ENCODE results near the gene SALL1.

Gene SALL1

DNA sequence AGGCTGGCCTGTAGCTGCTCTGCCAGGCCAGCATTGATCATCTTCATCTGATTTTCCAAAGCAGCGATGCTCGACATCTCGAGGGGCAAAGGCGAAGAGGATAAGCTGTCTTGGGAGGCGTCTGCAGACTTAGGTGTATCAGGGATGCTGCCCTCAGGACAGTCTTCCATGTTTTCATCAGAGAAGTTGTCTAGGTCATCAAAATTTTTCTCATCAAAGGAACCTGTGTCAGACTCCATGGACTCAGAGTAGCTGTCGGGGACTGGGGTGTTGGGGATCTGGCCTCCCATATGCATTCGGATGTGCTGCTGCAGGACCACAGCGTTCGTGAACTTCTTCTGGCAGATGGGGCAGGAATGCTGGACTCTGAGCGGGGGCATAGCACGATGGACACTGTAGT lies 11.5 kb downstream of the SALL1 start:
- DNase-seq, result no peak

DNA sequence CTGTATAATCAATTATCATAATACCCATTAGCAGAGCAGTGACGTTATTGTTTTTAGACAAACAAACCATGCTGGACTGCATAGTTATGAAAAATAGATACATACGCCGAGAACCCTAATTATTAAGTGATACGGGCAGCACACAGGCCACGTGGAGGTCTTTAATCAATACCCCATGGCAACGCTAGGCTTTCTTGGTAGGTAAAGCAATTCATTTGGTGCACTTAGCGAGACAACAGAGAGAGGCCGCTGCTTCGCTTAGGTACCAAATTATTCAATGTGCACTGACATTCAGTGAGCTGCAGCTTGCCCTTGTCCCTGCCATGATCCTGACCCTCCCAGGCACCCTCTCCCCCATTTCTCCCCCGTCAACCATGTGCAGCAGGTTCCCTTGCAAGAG lies 12.9 kb downstream of the SALL1 start:
- DNase-seq, result no peak

DNA sequence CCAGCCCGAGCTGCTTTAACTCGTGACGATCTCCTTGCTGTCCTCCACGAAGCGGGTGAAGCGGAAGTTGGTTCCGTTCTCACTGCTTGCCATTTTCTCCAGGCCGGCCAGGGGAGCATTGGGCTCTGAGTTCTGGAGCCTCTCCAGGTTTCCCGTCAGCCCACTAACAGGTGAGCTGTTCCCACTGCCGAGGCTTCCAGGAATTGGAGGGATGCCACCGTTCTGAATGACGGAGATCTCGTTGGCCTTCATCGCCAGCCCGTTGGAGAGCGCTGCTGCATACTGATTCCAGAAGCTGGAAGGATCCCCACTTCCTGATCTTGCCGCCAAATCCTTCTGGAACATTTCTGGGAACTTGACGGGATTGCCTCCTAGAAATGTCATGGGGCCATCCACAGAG lies 14.0 kb downstream of the SALL1 start:
- DNase-seq, result no peak

DNA sequence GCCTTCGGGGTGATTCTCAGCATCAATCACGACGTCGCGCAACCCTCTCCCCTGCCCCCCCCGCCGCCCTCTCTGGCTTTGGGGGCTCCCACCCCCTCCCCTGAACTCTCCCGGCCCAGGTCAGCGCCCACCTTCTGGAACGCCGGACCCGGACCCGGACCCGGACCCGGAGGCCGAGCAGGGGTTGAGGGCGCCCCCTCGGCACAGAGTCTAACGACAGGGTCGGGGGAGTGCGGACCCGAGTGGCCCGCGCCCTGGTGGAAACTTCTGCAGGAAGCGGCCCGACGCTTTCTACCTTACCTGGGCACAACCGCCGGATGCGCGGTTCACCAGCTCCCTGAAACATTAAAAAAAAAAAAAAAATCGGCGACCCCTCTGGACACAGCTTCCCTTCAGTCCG lies 16.2 kb downstream of the SALL1 start:
- no peak for DNase-seq

DNA sequence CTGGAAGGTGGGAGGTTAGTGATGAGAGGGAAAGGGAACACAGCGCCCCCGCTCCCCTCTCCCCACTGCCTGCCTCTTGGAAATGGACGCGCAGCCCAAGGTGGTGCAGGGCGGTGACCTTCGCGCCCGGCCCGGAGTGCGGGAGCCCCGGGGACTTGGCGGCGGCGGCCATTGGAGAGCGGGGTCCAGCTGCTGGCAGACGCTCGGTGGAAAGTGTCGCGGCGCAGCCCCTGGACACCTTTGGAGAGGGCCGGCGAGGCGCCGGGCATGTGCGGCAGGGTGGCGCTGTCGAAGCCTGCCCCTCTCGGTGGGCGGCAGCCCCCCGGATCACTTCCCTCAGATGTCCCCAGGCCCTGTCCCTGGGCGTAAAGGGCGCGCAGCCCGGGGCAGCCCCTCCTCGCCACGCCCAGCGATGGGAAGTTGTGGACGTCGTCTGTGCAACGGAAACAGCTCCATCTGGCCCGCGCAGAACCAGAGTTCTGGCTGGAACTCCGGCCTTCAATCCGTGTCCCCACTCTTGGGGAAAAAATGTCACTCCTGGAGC lies 16.7 kb downstream of the SALL1 start:
- no peak for DNase-seq

DNA sequence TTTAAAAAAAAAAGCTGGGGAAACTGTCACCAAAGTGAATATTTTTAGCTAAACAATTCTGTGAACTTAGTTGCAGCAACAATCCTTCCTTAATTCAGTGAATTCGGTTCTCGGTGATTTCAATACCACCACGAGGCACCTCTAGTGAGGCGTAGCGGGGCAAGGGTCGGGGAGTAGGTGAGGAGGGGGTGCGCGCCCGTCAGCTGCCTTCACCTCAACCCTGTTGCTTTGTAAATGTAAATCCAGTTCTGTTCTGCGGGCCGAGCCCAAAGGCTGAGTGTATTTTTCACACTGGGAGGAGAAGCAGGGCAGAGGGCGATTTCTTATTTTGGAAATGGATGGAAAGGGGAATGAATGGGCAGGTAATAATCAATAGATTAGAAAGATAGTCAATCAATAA lies 17.4 kb downstream of the SALL1 start:
- no peak for DNase-seq

DNA sequence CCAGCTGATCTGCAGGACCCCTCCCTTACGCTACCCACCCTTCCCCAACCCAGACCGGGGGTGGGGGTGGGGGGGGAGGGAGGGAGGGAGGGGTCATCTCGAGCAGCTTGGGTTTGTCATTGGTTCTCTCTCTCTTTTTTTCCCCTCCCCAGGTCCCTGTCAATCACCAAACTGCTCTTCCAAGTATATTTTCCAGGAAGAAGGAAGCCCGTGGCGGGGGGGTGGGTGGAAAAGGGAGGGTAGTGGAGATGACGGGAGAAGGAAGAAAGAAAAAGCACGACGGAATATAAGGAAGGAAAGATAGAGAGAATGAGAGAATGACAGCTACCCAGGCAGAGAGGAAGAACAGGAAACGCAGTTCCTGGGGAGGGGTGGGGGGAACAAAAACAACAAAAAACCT lies 17.9 kb downstream of the SALL1 start:
- DNase-seq, result no peak

DNA sequence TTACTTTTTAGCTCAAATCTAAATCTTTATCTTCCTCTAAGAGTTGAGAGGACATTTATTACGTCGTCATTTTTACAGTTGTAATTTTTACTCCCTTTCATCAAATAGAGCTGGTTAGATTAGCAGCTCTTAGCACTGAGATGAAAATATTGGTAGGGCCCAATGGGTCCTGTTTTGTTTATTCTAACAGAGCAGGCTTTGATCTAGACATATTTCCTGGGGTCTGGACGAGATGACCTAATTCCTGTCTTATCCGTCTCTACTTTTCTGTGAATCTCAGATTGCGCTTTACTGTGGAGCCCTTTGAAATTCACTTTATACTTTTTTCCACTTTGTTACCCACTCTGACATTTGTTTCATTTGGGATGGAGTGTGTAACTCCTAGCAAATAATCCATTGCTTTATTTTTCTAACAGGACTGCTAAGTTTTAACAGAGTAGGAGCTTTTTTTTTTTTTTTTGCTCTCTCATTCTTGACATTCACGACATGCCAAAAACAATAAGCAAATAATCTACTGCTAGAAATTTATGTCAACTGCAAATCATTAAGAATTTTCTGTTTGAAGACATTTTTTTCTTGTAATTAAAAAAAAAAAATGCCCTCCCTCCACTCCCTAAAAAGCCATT lies 18.5 kb downstream of the SALL1 start:
- DNase-seq, result no peak

DNA sequence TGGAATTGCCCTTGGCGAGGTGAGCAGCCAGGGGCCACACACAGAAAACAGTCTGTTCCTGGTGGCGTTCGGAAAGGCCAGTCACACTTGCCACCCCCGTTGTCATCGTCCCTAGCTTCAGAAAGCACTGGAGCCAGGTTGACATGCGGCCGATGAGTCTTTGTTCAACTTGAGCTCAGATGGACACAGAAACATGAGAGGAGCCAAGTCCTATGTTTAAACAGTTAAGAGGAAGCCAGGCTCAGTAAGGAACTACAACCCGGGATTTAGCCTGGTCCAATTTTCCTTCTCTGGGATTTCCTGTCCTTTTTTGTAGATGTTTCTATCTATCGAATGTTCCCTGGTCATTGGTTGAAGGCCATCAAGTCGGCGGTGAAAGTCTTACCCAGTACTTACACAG lies 19.5 kb downstream of the SALL1 start:
- DNase-seq, result no peak

DNA sequence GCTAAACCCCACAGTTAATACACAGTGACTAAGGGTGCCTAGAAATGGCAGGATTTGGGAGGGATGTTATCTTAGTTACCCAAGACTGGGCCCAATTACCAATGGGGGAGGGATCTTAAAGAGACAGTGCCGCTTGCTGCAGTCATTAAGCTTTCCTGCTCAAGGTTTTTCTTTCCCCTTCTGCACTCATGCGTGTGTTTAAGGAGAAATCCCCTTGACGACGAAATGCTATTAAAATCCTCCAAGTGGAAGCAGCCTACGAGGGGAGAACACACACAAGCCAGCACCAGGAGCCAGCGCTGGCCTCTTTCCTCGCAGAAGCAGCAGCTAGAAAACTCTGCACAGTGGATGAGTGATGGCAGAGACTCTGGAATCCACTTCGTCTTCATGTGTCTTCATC lies 22.0 kb downstream of the SALL1 start:
- no peak for DNase-seq

DNA sequence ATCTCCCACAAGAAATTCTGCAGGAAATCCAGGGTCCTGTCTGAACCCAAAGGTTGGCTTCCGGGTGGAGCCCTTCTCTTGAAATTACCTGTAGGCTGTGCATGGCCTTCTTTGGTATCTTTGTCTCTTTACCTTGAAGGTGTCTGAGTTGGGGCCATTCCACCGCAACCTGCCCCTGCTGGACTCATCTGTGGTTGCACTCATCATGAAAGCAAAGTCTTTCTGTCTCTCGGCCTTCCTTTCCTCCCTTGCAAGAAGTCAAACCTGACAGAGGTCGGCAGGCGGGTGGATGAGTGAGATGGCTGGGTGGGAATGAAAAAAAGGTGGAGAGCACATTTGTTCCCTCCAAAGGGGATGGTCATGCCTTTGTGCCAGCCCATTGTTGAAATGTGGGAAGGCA lies 25.1 kb downstream of the SALL1 start:
- DNase-seq, result no peak

DNA sequence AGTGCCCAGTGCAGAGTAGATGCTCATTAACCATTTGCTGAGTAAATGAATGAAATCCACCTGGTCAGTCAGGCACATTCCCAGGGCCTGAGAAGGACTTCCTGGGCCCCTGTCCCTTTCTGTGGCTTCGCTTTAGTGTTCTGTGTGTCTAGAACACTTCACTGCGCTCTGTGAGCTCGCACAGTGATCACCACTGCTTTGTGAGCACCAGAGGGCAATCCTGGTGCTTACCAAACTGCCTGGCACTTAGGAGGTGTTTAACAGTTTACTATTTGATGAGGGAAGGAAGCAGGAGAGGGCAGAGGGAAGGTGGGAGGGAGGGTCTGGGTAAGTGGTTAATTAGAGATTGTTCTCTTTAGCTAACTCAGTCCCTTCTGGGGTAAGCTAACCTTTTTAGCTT lies 26.2 kb downstream of the SALL1 start:
- DNase-seq, result no peak

DNA sequence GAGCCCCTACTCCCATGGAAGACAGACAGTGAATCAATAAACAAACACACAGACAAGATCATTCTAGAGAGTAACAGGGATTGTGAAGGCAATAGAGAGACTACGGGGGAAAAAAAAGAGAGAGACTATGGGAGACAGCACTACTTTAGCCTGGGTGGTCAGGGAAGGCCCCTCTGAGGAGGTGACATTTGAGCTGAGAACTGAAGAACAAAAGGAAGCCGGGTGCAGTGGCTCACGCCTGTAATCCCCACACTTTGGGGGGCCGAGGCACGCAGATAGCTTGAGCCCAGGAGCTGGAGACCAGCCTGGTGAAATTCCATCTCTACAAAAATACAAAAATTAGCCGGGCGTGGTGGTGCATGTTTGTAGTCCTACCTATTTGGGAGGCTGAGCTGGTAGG lies 29.2 kb downstream of the SALL1 start:
- no peak for DNase-seq

DNA sequence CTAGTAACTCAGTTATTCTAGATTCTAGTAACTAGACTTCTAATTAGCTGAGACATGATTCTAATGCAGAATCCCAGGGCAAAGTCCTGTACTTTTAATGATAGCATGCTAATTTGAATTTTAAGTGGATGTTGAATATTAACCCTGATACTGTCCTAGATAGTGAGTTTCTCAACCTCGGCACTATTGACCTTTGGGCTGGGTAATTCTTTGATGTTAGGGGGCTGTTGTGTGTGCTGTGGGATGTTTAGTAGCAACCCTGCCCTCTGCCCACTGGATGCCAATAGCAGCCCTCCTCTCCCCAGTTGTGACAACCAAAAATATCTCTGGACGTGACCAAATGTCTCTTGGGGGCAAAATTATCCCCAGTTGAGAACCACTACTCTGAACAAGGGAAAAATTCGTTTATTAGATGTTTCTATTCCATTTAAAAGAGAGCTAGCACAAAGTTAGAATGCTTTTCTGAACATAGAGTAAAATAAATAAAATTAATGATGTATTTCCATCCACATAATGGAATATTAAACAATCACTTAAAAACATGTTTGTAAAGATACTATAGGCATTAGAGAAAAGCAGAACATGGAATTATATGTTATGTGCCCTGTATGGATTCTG lies 30.2 kb downstream of the SALL1 start:
- DNase-seq, result no peak

DNA sequence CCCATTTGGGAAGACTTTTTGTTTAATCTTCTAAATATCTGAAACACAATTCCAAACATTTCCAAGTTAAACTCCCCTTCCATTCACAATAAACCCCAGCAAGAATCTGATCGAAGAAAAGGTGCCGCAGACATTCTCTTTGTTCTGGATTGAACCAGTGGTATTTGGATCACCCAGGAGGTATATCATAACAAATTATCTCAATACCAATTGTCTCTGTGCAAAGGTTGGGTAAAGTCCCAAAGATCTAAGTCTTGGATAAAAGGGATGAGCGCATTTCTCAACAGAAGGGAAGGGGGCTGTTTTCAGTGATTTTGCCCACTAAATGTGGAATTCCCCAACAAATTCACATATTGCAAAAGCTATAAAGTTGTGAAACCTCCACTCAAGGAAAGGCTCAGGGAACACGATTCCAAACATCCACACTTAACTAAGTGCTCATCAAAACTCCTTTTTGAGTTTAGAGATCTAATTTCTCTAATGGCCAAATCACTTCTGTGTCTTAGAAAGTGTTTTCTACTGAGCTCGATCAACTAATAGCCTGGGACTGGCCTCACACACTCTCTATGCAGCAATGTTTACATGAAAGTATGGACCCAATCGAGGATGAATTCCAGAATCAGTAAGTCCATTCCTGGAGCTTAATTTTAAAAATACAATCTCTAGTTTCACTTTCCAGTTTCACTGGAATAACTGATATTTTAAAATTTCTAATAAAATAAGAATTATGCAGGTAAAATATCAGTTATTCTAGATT lies 30.9 kb downstream of the SALL1 start:
- no peak for DNase-seq

DNA sequence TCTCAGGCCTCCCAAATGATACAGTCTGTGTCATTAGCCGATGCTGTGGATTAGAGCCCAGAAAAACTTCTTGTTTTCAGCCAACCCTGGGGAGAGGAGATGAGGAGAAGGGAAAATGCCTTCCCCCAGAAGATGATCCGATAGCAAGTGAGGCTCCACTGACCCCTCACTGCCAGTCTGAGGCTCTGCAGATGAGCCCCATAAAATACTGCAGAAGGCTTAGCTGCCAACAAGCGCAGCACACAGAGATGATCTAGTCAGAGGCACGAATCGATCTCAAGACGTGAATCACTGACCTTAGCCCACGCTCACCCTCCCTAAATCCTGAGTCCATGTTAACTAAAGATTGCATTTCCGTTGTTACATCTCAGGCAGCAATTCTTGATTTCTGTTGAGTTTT lies 31.5 kb downstream of the SALL1 start:
- no peak for DNase-seq

DNA sequence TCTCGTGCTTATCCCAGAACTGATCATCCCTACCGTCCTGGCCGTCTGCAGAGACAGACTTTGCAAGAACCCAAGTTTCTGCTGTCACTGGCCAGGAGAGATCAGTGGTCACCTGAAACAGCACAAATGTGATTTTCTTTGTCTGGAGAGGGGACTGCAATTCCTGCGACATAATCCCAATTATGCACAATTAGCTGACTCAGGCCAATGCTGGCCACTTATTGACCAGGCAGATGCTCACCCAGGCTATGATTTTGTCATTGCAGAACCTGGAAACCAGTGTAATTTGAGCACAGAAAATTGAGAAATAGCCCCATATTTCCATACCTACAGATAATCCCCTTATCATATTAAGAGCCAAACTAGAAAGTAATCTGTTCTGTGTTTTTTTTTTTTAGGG lies 34.7 kb downstream of the SALL1 start:
- no peak for DNase-seq

DNA sequence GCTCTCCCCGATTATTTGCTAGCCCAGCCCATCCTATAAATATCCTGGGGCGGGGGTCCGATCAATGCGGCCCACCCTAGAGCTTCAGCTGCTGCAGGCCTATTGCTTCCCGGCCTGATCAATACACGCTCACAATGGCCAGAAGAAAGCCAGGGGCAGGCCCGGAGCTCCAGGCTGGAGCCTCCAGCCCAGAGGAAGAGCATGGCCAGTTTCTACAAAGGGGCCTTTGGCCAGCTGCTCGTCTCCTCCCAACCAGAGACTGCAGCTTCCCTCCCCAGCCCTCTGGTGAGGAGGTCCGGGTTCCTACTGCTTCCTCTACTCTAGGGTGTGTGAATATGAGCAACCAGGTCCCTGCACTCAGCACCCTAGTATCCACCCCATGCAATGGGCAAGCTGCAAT lies 36.7 kb downstream of the SALL1 start:
- DNase-seq, result no peak

DNA sequence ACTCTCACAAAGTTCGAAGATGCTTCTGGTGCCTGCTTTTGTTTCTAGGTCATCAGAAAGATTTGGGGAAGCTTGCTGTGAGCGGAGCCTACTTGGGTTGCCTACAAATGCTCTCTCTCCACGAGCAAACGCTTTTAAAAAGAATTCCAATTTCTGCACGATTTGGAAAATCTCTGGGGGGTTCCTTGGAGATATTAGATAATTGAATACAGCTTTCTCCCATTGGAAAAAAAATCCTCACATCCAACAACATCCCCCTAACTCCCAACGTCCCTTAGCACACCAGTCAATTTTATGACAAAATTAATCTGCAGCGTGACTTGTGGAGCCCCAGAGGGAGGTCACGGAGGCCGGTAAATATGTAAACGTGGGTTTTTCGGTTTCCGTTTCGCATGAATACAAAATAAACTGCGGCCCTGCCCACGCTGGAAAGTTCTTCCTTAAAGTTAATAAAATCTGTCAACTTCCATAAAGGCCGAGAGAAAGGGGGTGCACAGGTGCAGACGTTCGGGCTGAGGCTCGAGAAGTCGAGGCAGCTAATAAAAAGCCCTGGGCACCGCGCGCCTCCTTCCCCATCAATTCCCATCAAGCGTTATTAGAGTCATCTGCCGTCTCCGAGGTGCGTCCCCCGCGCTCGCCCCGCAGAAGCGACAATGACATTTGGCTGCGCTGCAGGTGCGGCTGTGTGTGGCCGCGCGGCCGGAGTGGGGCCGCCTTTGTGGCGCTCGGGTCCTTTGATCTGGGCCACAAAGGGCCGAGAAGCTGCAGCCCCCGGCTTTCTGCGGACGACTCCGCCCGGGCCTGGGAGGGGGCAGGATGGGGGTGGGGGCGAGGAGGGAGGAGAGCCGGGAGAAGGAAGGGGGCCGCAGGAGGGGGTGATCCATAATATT lies 37.6 kb downstream of the SALL1 start:
- no peak for DNase-seq

DNA sequence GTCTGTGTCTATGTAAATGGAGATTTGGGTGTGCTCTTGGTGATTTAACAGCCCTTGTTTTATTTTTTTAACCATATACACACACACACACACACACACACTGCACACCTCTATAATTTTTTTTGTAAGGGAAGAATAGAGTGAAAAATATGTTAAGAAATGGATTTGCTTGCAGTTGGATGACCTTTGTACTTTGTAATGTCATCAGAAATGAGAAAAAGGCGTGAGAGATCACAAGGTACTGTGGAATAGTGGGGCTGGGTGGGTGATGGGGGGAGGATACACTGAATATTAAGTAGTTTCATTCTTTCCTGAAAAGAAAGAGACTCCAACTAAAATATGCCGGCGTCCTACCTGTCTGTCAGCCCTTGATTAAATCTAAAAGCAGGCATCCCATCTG lies 38.7 kb downstream of the SALL1 start:
- DNase-seq, result no peak

DNA sequence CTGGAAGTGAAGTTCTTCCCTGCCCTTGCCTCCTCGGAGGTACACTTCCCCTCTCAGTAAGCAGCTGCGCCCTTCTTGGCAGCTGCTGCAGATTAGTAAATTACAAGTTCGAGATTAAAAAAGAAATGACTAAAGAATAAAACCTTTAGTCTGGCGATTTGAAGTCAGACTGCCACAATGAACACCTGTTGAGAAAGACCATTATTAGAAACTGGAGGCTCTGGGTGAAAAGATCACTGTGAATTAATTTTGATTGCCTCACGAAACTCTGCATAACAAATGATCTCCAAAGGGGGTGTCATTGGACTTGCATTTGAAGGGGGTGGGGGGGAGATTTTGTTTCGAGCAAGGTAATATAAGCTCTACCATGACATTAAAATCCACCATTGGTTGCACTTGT lies 39.3 kb downstream of the SALL1 start:
- no peak for DNase-seq

DNA sequence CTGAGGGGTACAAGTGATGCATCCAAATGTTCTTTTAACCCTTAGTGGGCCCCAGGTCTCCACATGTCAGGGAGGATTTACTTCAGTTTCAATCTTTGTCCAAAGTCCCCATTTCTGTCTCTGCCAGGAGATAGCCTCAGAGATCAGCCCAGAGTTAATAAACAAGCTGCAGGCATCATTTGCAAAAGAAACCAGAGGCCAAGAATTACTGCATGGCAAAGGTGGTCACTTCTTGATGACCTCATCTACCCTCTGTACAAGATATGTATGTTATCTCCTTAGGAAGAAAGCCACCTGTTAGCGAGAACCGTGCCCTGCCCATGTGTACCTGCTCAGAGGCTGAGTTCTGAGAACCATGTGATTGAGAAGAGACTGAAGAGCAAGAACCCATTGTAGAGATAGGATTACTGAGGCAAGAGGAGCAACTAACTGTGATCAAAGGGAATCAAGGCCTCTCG lies 40.3 kb downstream of the SALL1 start:
- DNase-seq, result no peak

DNA sequence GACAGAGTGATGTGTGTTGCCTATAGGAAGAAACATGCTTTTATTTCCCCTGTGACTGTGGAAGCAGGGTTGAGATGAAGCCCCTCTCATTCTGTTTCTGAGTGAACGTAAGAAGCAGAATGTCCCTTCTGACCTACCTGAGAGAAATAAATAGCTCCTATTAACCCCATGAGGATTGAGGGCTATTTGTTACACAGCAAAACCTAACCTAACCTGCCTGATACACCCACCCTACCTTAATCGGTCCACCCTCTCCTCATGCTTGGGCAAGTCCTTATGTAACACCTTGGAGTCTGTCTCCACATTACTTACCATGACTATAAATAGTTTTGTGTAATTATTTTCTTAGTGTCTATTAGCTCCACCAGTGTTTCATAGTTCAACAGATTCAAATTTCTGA lies 41.9 kb downstream of the SALL1 start:
- no peak for DNase-seq
